Nephron progenitor cell (in vitro differentiated cells): ENCODE measurements around the gene HMGN2.

Experiments
- DNase-seq: peaks from one replicate; pipeline ENCODE4 v3.0.0; 2021
- H3K27ac Mint-ChIP-seq: 2 replicates; pipeline ENCODE4 v1.8.0; 2021; ENCODE audit warnings: mild to moderate bottlenecking, moderate library complexity, mixed read lengths
- H3K27me3 Mint-ChIP-seq: 2 replicates; pipeline ENCODE4 v1.8.0; 2021; ENCODE audit warnings: mild to moderate bottlenecking, low read depth, mixed read lengths; ENCODE audit not compliant: poor library complexity
- H3K36me3 Mint-ChIP-seq: 2 replicates; pipeline ENCODE4 v1.8.0; 2021; ENCODE audit warnings: low read depth, mixed read lengths
- H3K4me1 Mint-ChIP-seq: 2 replicates; pipeline ENCODE4 v1.8.0; 2021; ENCODE audit warnings: mixed read lengths
- H3K4me3 Mint-ChIP-seq: 2 replicates; pipeline ENCODE4 v1.8.0; 2021; ENCODE audit warnings: mild to moderate bottlenecking, moderate library complexity, mixed read lengths
- H3K9me3 Mint-ChIP-seq: 2 replicates; pipeline ENCODE4 v1.8.0; 2021; ENCODE audit warnings: mild to moderate bottlenecking, moderate library complexity, mixed read lengths
- CTCF ChIP-seq: fragments of 200-600 bp; sonication (generic); IDR thresholded peaks from 2 replicates; pipeline ENCODE4 v1.5.0; 2021; ENCODE audit warnings: antibody characterized with exemption

The HMGN2 gene

GRCh38 chr1:26438041-26438440 is 34.2 kb upstream of the HMGN2 start:
- Mint-ChIP-seq H3K27ac (no peak overlapping the region), H3K4me1 (peaks cover 8% of the 10 kb centered on the region), H3K9me3 (no peaks in the 10 kb centered on the region), H3K36me3 (peaks cover 46% of the 10 kb centered on the region), H3K27me3 (peaks cover 6% of the 10 kb centered on the region), H3K4me3 (no peak overlapping the region)
- DNase-seq, result no peak
- TF ChIP-seq CTCF, result no peak

GRCh38 chr1:26440259-26440658 is 32.0 kb upstream of the HMGN2 start:
- no peak overlapping the region for H3K27ac Mint-ChIP-seq
- H3K9me3 Mint-ChIP-seq, result no peaks in the 10 kb centered on the region
- peaks cover 58% of the 10 kb centered on the region for H3K36me3 Mint-ChIP-seq
- no peaks in the 10 kb centered on the region for H3K4me1 Mint-ChIP-seq
- no peak for DNase-seq
- H3K27me3 Mint-ChIP-seq, result peaks cover 2% of the 10 kb centered on the region
- H3K4me3 Mint-ChIP-seq, result no peak overlapping the region
- TF ChIP-seq CTCF, result no peak

- no peak for DNase-seq
- no peak for TF ChIP-seq CTCF
- no peaks in the 10 kb centered on the region for H3K9me3 Mint-ChIP-seq
- H3K36me3 Mint-ChIP-seq, result peaks cover 63% of the 10 kb centered on the region
- H3K4me1 Mint-ChIP-seq, result no peaks in the 10 kb centered on the region
- H3K27me3 Mint-ChIP-seq, result no peaks in the 10 kb centered on the region
- H3K27ac Mint-ChIP-seq, result no peak overlapping the region
- no peak overlapping the region for H3K4me3 Mint-ChIP-seq
Measured at GRCh38 chr1:26449868-26450267, 22.4 kb upstream of the HMGN2 start.

GRCh38 chr1:26450908-26451307 is 21.3 kb upstream of the HMGN2 start:
- Mint-ChIP-seq H3K36me3 (peaks cover 68% of the 10 kb centered on the region), H3K4me3 (no peak overlapping the region), H3K4me1 (no peaks in the 10 kb centered on the region), H3K27me3 (no peaks in the 10 kb centered on the region), H3K9me3 (no peaks in the 10 kb centered on the region), H3K27ac (no peak overlapping the region)
- no peak for DNase-seq
- no peak for TF ChIP-seq CTCF

DNA sequence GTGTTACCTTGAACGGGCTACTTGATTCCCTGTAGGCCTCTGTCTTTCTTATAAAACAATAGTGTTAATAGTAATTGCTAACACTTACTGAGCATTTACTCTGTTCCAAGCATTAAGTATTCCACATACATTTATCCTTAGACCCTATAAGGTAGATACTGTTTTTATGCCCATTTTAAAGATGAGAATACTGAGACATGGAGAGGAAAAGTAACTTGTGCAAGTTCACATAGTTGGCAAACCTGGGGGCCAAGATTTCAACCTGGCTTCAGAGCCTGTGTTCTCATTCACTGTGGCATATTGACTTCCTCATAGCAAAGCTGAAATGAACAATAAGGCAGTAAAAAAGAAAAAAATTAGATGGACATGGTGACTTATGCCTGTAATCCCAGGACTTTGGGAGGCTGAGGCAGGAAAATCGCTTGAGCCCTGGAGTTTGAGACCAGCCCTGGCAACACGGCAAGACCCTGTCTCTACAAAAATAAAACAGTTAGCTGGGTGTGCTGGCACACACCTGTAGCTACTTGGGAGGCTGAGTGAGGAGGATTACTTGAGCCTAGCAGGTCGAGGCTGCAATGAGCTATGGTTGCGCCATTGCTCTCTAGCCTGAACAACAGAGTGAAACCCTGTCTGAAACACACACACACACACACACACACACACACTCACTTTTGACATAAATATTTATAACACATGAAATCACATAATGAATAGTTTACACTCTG is 19.6 kb upstream of the HMGN2 start:
- no peak overlapping the region for H3K27ac Mint-ChIP-seq
- no peak overlapping the region for H3K4me3 Mint-ChIP-seq
- no peaks in the 10 kb centered on the region for H3K9me3 Mint-ChIP-seq
- H3K4me1 Mint-ChIP-seq, result no peaks in the 10 kb centered on the region
- no peak for DNase-seq
- no peaks in the 10 kb centered on the region for H3K27me3 Mint-ChIP-seq
- TF ChIP-seq CTCF, result no peak
- peaks cover 58% of the 10 kb centered on the region for H3K36me3 Mint-ChIP-seq

DNA sequence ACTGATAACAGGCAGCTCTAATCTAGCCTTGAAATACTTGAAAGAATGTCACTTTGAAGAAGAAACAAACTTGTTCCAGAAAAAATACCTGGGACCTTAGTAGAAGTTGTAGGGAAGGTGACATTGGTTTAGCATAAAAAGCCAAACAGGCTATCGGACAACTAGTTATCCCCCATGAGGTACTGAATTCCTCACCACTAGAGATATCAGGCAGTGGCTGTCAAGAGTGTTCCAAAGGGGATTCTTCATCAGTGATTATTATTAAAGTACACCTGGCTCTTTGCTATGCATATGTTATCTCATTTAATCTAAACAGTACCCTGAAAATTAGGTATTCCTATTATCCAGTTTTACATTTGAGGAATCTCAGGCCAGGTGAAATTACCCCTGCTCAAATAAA is 13.1 kb upstream of the HMGN2 start:
- Mint-ChIP-seq H3K36me3 (peaks cover 57% of the 10 kb centered on the region), H3K9me3 (no peaks in the 10 kb centered on the region), H3K4me3 (no peak overlapping the region), H3K27me3 (no peaks in the 10 kb centered on the region), H3K4me1 (no peaks in the 10 kb centered on the region), H3K27ac (no peak overlapping the region)
- no peak for DNase-seq
- TF ChIP-seq CTCF, result no peak
